HG02759 (cell line): Measurements from ENCODE around the gene NSD1.
"Not testable (repeated sequence)": the region's sequence is repeated elsewhere in the genome, so short reads cannot be mapped to it uniquely, and the experiment has no call there.

ENCODE experiments used
- ATAC-seq: cut with Tn5 transposase; IDR thresholded peaks from one replicate; pipeline ENCODE4 v1.9.1; 2021; ENCODE audit warnings: mild to moderate bottlenecking, moderate library complexity; ENCODE audit not compliant: unreplicated experiment

The NSD1 gene

GRCh38 chr5:177325868-177326381, 192.4 kb downstream of the NSD1 start:
- ATAC-seq = no peak

- ATAC-seq = no peak
Measured at GRCh38 chr5:177327539-177328522, 194.3 kb downstream of the NSD1 start.

GRCh38 chr5:177328545-177329231, 195.1 kb downstream of the NSD1 start:
- ATAC-seq = no peak

- no peak for ATAC-seq
Measured at GRCh38 chr5:177329883-177330282, 196.3 kb downstream of the NSD1 start.

- ATAC-seq = no peak
Measured at GRCh38 chr5:177330991-177331842, 197.6 kb downstream of the NSD1 start.

- no peak for ATAC-seq
Measured at GRCh38 chr5:177332031-177332895, 198.7 kb downstream of the NSD1 start.

- ATAC-seq = no peak
Measured at GRCh38 chr5:177332896-177333260, 199.3 kb downstream of the NSD1 start.

GRCh38 chr5:177333420-177334154, 200.0 kb downstream of the NSD1 start:
- no peak for ATAC-seq

- no peak for ATAC-seq
Measured at GRCh38 chr5:177334155-177334551, 200.6 kb downstream of the NSD1 start.

GRCh38 chr5:177334781-177335700, 201.5 kb downstream of the NSD1 start:
- ATAC-seq = no peak

GRCh38 chr5:177335701-177336065, 202.1 kb downstream of the NSD1 start:
- no peak for ATAC-seq

- ATAC-seq = no peak
Measured at GRCh38 chr5:177336112-177336511, 202.5 kb downstream of the NSD1 start.

- ATAC-seq = no peak
Measured at GRCh38 chr5:177336603-177337494, 203.3 kb downstream of the NSD1 start.

GRCh38 chr5:177338251-177339106, 204.9 kb downstream of the NSD1 start:
- ATAC-seq = no peak

GRCh38 chr5:177339107-177339638, 205.6 kb downstream of the NSD1 start:
- no peak for ATAC-seq

- ATAC-seq = not testable (repeated sequence)
Measured at GRCh38 chr5:177343000-177343399, 209.4 kb downstream of the NSD1 start.
